ENCODE measurements around the gene ADAMTS8. TPM values are rescaled to one million over a fixed set of nuclear protein-coding genes. Genes with fewer than 3 reads are reported as not detected.
"Not testable (repeated sequence)": the region's sequence is repeated elsewhere in the genome, so short reads cannot be mapped to it uniquely, and the experiment has no call there.

Gene ADAMTS8
- polyA plus RNA-seq, 5 donors: 3.7 to 11.2 (median 6.0) TPM

DNA sequence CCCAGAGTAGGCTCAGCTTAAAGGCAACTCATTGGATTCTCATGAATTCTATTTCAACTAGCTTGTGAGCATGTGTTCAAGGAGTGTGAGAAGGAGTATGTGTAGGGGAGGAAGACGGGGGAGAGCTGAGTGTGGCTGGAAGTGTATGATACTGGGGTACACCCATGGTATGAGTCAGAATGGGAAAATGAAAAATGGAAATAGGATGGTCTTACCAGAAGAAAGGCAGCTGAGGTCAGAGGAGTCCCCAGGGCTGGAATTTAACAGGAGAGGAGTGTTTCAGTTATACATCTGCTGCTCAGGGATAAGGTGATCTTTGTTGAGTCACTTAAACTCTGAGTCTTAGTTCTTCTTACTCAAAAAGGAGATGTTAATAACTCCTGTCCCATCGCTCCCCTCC, 13.3 kb upstream of the ADAMTS8 start:
- DNase-seq: no peak

DNA sequence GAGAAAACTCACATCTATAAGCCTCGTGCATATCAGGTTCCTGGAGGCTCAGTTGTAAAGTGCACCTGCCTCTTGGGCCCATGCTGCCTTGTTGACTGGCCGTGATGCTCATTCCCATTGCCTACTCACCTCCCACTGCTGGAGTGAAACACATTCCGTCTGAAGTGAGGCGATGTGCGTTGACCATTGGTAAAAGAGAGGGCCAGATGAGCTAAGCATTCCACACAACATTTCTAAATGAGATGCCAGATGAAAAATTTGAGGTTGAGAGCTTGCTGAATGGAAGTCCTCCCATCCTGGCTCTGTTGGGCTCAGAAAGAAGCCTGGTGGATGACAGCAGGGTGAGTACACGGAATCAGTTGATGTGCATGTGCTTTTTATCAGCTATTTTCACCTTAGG, 11.5 kb upstream of the ADAMTS8 start:
- DNase-seq: no peak

- DNase-seq: no peak
Measured at GRCh38 chr11:130439160-130439519, 10.7 kb upstream of the ADAMTS8 start.

GRCh38 chr11:130438401-130439159, 10.2 kb upstream of the ADAMTS8 start:
- DNase-seq: not testable (repeated sequence)

DNA sequence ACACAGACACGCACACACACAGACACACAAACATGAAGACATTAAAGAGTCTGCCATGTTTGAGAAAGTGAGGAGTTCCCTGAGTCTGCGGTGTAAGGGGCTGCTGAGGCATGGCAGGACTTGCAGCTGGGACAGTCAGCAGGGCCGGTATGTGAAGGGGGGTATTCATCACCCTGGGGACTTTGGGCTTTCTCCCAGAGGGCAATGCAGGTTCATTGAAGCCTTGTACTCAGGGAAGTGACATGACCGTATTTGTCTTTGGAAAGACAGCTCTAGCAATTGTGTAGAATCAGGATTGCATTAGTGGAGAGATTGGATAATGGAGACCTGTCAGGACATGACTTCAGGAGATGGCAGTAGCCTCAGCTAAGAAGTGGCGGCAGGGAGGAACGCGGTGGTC, 9.4 kb upstream of the ADAMTS8 start:
- no peak for DNase-seq

DNA sequence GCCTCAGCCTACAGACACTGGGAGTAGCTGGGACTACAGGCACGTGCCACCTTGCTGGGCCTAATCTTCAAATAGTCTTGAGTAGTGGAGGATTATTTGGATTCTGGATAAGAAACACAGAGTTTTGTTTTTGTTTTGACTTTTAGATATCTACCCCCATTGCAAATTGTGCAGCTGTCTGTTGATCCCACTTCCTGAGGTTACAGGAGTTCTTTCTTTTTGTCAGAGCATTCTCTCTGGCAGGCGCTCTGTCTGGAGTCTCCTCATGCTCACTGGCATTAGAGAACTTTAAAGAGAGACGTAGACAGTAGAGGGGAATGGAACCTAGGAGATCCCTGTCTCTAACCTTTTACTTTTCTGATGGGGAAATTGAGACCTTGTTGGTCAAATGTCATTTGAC, 7.8 kb upstream of the ADAMTS8 start:
- no peak for DNase-seq

DNA sequence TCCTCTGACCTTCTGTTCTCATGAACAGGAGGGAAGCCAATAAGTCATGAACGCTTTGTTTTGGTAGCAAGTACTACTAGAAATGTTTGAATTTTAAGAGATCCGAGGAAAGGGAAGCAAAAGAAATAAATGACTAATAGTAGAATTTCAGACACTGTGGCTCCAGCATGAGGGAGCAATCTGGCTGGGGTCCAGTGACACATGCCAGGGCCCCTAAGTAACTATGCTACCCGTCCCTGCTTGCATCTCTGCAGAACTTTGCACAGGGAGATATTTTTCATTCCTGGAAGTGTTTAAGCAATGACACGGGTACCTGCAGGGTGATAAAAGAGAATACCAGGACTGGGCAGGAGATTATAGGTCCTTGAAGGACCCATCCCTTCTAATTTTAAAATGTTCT, 7.3 kb upstream of the ADAMTS8 start:
- DNase-seq: no peak

- peak in 1 of 2 donors; percentile 88 for DNase-seq
Measured at GRCh38 chr11:130434521-130435223, 6.3 kb upstream of the ADAMTS8 start.

DNA sequence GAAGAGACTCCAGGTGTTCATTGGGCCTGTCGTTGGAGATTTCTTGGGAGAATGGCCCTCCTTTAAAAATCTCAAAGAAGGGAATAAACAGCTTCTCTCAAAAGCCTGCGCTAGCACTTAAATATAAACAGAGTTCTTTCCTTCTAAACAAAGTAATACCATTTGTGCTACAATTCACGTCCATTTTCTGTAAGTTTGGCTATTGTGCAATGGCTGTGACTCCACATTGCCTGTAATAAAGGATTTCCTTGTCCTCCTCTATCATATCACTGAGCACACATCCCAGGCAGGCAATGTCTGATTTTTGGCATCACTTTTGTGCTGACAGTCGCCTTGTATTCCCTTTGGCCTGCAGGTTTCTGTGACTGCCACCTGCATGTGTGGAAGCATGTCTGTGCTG, 4.9 kb upstream of the ADAMTS8 start:
- DNase-seq: no peak

GRCh38 chr11:130431801-130432200, 3.4 kb upstream of the ADAMTS8 start:
- DNase-seq: no peak

- peak in 1 of 2 donors; percentile 59 for DNase-seq
Measured at GRCh38 chr11:130431331-130431773, 2.9 kb upstream of the ADAMTS8 start.

DNA sequence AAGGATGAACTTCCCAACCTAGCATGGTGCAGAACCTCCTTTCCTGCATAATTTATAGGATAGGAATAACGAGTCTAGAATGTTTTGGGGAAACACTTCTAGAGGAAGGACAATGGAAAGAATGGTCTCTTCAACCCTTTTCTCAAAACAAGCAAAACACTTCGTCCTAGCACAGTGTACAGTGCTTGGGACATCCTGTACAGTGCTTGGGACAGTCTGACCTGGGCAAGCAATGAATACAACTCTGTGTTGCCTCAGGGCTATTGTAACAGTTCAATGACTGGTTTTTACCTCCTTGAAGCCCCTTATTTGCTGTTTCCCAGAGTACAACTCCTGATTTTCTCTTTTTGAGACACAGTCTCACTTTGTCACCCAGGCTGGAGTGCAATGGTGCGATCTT, 1.6 kb upstream of the ADAMTS8 start:
- no peak for DNase-seq

GRCh38 chr11:130429120-130429681, 792 bp upstream of the ADAMTS8 start:
- no peak for DNase-seq

DNA sequence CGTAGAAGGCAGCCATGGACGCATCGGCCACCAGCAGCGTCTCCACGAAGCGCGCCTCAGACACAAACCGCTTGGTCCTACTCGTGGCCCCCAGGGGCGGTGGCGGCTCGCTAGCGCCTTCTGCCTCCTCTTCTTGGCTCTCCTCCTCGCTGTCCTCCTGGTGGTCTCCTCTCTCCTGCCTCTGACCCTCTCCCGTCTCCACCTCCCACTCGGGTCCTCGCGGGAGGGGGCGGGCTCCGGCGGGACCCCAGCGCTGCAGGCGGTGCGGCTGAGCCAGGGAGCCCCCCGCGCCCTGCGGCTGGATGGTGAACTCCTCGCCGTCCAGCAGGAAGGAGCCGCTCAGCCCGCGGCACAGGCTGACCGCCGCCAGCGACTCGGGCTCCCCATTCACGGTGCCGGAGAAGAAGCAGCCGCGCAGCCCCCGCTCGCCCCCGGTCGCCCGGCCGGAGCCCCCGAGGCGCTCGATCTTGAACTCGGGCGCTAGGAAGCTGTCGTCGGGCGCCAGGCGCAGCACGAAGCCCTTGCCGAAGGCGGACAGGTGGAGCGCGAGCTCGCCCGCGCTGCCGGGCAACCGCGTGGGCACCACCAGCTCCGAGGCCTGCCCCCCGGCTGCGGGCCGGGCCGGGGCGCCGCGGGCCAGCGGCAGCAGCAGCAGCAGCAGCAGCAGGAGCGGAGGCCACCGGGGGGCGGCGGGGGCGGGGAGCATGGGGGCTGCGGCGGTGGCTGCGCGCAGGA, 661 bp downstream of the ADAMTS8 start:
- DNase-seq: no peak

GRCh38 chr11:130426837-130427341, 1.5 kb downstream of the ADAMTS8 start:
- no peak for DNase-seq

DNA sequence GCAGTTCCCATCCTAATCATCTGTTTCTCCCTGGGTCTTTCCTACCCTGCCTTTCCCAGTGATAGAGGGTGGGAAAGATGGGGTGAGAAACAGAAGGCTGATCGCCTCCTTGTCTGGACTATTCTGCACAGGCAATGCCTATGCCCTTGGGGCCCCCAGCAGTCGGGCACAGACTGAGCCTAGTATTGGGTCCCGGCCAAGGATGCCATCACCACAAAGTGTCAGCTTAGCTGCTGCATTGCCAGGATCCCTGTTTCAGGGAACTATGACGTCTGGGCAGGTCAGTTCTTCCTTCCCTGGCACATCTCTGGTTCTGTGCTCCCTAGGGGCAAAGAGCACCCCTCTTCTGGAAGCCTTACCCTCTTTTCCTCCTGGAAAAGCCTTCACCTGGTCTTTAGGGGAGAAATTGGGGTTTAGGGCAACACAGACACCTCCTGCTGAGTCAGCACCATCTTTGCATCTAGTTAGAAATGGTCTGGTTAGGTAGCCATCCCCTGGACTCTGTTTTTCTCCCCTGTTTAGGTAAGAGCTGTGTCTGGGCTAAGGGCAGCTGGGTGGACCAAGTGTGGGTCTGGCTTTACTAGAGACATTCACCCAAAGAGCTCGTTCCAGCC, 2.1 kb downstream of the ADAMTS8 start:
- no peak for DNase-seq

DNA sequence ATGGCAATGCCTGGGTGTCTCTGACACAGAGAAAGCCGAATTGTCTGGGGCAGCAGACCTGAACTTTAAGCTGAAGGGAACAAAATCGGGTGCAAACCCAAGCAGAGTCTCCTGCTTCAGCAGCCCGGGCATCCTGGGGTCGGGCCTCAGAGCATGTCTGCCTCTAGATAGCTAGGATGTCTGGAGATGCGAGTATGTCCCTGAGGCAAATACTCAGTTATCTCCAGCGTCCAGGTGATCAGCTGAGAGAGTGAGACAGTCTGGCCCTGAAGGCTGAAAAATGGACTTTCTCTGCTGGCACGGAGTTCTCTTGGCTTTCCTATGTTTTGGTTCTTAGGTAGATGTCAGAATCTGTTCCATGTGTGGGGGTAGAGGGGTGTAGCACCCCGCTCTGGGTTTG, 3.3 kb downstream of the ADAMTS8 start:
- no peak for DNase-seq

- DNase-seq: no peak
Measured at GRCh38 chr11:130424613-130425140, 3.7 kb downstream of the ADAMTS8 start.

GRCh38 chr11:130423541-130424142, 4.8 kb downstream of the ADAMTS8 start:
- no peak for DNase-seq

DNA sequence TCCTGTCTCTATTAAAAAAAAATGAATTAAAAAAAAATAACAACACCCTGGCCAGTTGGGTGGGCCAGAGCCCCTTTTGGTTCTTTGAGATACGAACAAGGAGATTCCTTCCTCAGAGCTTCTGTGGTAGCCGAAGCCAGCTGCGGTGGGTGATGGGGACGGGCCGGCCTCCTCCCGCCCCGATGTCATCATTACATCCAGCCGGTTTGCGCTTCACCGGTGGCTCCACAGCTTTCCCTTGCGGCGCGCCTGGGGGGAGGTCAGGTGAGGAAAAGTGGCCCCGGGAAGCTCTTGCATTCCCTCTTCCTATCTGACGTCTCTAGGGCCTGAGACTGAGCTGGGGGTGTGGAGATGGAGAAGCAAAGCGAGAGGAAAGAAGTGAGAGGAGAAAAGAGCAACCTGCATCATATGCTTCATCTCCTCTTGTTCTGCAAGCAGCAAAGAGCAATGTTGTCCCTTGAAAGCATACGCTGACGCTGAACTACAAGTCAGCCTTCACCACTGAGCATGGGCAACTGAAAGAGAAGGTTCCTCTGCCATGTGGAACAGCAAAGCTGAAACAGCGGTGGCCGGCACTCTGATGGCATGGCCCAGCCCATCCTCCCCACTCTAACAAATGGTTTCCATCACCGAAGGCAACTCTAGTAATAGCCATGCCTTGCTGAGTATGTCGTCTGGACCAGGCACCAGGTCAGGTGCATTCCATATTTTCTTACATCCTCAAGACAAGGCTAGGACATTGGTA, 6.0 kb downstream of the ADAMTS8 start:
- no peak for DNase-seq
